Neural crest cell (in vitro differentiated cells): ENCODE data around the gene FCGBP. TPM values are rescaled to one million over a fixed set of nuclear protein-coding genes. Genes with fewer than 3 reads are reported as not detected.
A peak's percentile ranks its signal among the peaks of the same experiment; 100 is the strongest.

Source experiments
- DNase-seq: peaks from one replicate; pipeline ENCODE4 v3.0.0; 2021; ENCODE audit warnings: low read depth, mixed read lengths, low spot score
- H3K27ac Mint-ChIP-seq: one replicate; pipeline ENCODE4 v1.8.0; 2021; ENCODE audit warnings: mild to moderate bottlenecking, mixed read lengths; ENCODE audit not compliant: unreplicated experiment
- H3K27me3 Mint-ChIP-seq: 2 replicates; pipeline ENCODE4 v1.8.0; 2021; ENCODE audit warnings: low read depth, mild to moderate bottlenecking, mixed read lengths
- H3K36me3 Mint-ChIP-seq: 2 replicates; pipeline ENCODE4 v1.8.0; 2021; ENCODE audit warnings: low read depth, mild to moderate bottlenecking, mixed read lengths
- H3K4me1 Mint-ChIP-seq: 2 replicates; pipeline ENCODE4 v1.8.0; 2021; ENCODE audit warnings: mixed read lengths
- H3K4me3 Mint-ChIP-seq: one replicate; pipeline ENCODE4 v1.8.0; 2021; ENCODE audit warnings: mild to moderate bottlenecking, mixed read lengths
- H3K9me3 Mint-ChIP-seq: 2 replicates; pipeline ENCODE4 v1.8.0; 2021; ENCODE audit warnings: mixed read lengths
- long read RNA-seq: library from polyadenylated mRNA; unstranded; transcript quantifications from one replicate; pipeline ENCODE4 v2.0.0, GENCODE V29; 2020
- total RNA-seq: library from RNA; stranded (reverse); gene quantifications from 2 replicates; pipeline ENCODE4 v1.2.1, GENCODE V29; 2021
- TF ChIP-seq, protein P1 (sequence below): fragments of 200-600 bp; sonication (generic); conservative IDR thresholded peaks from 2 replicates; pipeline ENCODE4 v1.5.0; 2021; ENCODE audit warnings: antibody characterized with exemption, mild to moderate bottlenecking

Gene FCGBP
- 1.0 and 1.6 TPM in 2 replicates for total RNA-seq
- long read RNA-seq = 0 reads

GRCh38 chr19:39934584-39935363 lies at the start of gene FCGBP:
Gene FCGBP (minus strand): TSS chr19:39934634.
- Mint-ChIP-seq H3K27ac (no peak within 1 kb of the TSS), H3K4me3 (no peak within 1 kb of the TSS), H3K4me1 (no peaks in the 10 kb centered on the region), H3K27me3 (peaks cover 15% of the 10 kb centered on the region), H3K9me3 (peaks cover 5% of the 10 kb centered on the region), H3K36me3 (no peaks in the 10 kb centered on the region)
- DNase-seq = no peak
- TF ChIP-seq, protein P1, sequence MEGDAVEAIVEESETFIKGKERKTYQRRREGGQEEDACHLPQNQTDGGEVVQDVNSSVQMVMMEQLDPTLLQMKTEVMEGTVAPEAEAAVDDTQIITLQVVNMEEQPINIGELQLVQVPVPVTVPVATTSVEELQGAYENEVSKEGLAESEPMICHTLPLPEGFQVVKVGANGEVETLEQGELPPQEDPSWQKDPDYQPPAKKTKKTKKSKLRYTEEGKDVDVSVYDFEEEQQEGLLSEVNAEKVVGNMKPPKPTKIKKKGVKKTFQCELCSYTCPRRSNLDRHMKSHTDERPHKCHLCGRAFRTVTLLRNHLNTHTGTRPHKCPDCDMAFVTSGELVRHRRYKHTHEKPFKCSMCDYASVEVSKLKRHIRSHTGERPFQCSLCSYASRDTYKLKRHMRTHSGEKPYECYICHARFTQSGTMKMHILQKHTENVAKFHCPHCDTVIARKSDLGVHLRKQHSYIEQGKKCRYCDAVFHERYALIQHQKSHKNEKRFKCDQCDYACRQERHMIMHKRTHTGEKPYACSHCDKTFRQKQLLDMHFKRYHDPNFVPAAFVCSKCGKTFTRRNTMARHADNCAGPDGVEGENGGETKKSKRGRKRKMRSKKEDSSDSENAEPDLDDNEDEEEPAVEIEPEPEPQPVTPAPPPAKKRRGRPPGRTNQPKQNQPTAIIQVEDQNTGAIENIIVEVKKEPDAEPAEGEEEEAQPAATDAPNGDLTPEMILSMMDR = no peak

DNA sequence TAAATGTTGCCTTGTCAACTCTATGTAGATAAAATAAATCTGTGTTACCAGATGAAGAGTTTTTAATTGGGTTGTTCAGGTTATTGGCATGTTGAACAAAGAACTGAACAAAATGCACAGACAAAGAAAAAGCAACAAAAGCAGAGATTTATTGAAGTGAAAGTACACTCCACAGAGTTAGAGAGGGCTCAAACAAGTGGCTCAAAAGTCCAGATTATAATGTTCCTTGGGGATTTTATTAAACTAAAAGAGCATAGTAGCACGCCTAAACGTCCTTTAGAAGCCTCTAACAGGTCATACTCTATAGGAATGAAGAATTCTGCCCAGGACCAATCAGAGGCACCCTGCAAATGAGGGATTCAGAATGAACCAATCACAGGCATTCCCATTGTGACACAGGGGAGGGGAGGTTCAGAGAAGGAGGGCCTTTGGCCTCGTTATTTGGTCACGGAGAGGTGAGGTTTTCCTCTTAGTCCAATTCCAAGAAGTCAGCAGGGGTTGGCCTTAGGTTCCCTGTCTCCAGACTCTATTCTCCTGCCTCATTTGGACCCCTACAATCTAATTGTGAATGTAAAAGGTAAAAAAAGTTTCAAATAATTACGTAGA lies 49.4 kb upstream of the FCGBP start:
- Mint-ChIP-seq H3K4me3 (no peak overlapping the region), H3K27me3 (no peaks in the 10 kb centered on the region), H3K9me3 (peaks cover 23% of the 10 kb centered on the region), H3K36me3 (peaks cover 70% of the 10 kb centered on the region), H3K4me1 (no peaks in the 10 kb centered on the region), H3K27ac (no peak overlapping the region)
- no peak for DNase-seq
- TF ChIP-seq, protein P1 = no peak

DNA sequence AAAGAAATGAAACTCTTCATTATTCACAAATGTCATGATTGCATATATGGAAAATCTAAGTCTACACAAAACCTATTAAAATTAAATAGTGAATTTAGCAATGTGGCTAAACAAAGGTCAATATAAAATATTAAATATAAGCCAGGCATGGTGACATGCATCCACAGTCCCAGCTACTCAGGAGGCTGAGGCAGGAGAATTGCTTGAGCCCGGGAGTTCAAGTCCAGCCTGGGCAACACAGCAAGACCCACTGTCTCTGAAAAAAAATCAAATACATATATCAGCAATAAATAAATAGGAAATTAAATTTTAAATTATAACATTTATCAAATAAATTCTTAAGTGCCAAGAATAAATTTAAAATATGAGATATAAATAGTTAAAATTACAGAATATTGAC lies 48.4 kb upstream of the FCGBP start:
- H3K4me1 Mint-ChIP-seq = no peaks in the 10 kb centered on the region
- TF ChIP-seq, protein P1 = no peak
- H3K4me3 Mint-ChIP-seq = no peak overlapping the region
- H3K27me3 Mint-ChIP-seq = no peaks in the 10 kb centered on the region
- H3K9me3 Mint-ChIP-seq = peaks cover 23% of the 10 kb centered on the region
- no peak overlapping the region for H3K27ac Mint-ChIP-seq
- no peak for DNase-seq
- peaks cover 70% of the 10 kb centered on the region for H3K36me3 Mint-ChIP-seq

DNA sequence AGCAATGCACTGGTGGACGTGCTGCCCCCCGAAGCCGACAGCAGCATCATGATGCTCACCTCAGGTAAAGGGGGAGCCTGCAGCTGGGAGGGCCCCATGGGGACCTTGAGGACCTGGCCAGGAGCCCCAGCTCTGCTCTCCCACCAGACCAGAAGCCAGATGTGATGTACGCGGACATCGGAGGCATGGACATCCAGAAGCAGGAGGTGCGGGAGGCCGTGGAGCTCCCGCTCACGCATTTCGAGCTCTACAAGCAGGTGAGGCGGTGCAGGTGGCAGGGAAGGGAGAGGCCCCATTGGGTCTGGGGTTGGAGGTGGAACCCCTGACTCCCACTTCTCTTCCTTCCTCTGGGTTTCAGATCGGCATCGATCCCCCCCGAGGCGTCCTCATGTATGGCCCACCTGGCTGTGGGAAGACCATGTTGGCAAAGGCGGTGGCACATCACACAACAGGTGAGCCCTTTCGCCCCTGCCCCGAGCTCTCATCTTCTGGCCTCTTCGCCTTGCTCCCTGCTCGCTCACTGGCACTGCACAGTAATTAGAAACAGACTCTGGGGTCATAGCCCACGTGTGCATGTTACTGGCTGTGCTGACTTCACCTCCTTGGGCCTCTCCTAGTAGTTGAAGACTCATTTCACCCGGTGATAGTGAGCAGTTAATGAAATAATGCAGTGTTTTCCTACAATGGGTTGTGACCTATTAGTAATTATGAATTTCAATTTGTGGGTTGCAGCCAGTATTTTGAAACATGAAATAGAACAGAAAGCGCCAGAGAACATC lies 40.1 kb upstream of the FCGBP start:
- TF ChIP-seq, protein P1 = no peak
- Mint-ChIP-seq H3K27ac (no peak overlapping the region), H3K4me1 (peaks cover 25% of the 10 kb centered on the region), H3K27me3 (no peaks in the 10 kb centered on the region), H3K36me3 (peaks cover 32% of the 10 kb centered on the region), H3K9me3 (no peaks in the 10 kb centered on the region), H3K4me3 (peak overlapping the region; percentile 79)
- DNase-seq = no peak

GRCh38 chr19:39971380-39972035 lies 37.1 kb upstream of the FCGBP start:
- TF ChIP-seq, protein P1 = no peak
- H3K36me3 Mint-ChIP-seq = peaks cover 24% of the 10 kb centered on the region
- H3K27me3 Mint-ChIP-seq = no peaks in the 10 kb centered on the region
- no peaks in the 10 kb centered on the region for H3K9me3 Mint-ChIP-seq
- peak overlapping the region; percentile 99 for H3K4me3 Mint-ChIP-seq
- DNase-seq = no peak
- H3K27ac Mint-ChIP-seq = peak overlapping the region; percentile 99
- peaks cover 31% of the 10 kb centered on the region for H3K4me1 Mint-ChIP-seq
